HG02571 (cell line): ENCODE data around the gene MAPKAPK3.
"Not testable (repeated sequence)": the region's sequence is repeated elsewhere in the genome, so short reads cannot be mapped to it uniquely, and the experiment has no call there.

ENCODE experiments used
- ATAC-seq: cut with Tn5 transposase; IDR thresholded peaks from one replicate; pipeline ENCODE4 v1.9.1; 2021; ENCODE audit warnings: mild to moderate bottlenecking, moderate library complexity; ENCODE audit not compliant: unreplicated experiment

Gene MAPKAPK3

GRCh38 chr3:50676031-50676705 lies 59.2 kb downstream of the MAPKAPK3 start:
- no peak for ATAC-seq

DNA sequence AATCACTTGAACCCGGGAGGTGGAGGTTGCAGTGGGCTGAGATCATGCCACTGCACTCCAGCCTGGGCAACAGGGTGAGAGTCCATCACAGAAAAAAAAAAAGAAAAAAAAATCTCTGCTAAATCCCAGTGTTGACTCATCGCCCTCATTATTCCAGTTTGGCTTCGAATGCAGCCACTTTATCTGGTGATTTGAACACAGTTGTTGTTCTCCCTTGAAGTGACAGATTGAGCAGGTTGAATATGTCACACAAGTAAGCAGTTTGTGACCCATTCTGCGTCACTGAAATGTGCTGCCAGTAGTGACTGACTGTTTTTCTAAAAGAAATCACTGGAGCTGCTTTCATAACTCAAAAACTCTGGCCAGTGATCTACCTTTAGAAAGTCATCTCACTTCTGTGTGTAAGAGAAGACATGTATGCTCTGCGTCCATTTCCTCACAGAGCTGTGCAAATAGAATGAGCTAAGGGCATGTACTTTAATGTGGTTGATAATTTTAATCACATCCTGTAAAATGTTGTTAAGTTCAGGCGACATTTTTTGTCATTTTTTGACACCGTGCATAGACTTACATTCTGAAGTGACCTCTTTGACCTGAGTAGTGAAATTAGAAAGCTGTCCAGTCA lies 70.3 kb downstream of the MAPKAPK3 start:
- no peak for ATAC-seq

- no peak for ATAC-seq
Measured at GRCh38 chr3:50687916-50688315, 71.0 kb downstream of the MAPKAPK3 start.

- not testable (repeated sequence) for ATAC-seq
Measured at GRCh38 chr3:50688602-50689001, 71.7 kb downstream of the MAPKAPK3 start.

- ATAC-seq, result no peak
Measured at GRCh38 chr3:50689558-50689957, 72.6 kb downstream of the MAPKAPK3 start.

GRCh38 chr3:50695031-50695430 lies 78.1 kb downstream of the MAPKAPK3 start:
- no peak for ATAC-seq

GRCh38 chr3:50696276-50696675 lies 79.3 kb downstream of the MAPKAPK3 start:
- no peak for ATAC-seq

- no peak for ATAC-seq
Measured at GRCh38 chr3:50698269-50698668, 81.3 kb downstream of the MAPKAPK3 start.
